ENCODE results near the gene SLC16A6.
"Not testable (repeated sequence)": the region's sequence is repeated elsewhere in the genome, so short reads cannot be mapped to it uniquely, and the experiment has no call there.

DNA sequence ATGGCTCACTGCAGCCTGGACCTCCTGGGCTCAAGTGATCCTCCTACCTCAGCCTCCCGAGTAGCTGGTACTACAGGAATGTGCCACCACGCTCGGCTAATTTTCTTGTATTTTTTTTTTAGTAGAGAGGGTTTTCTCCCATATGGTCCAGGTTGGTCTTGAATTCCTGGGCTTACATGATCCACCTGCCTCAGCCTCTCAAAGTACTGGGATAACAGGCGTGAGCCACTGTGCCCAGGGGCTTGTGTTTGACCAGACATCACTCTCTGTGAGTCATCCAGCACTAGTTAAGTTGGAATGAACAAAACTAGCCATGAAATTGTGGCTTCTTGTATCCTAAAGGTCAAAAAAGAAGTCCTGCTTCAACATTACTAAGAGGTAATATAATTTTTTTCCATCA lies 59.8 kb downstream of the SLC16A6 start:
- not testable (repeated sequence) for TF ChIP-seq POLR2AphosphoS5 (IDR thresholded peaks at IDR 0.05); CTCF (IDR thresholded peaks at IDR 0.05 in 8 of 11, conservative IDR thresholded peaks at IDR 0.05 in 3 of 11)

All from spleen (tissue), 7 donors.